Chondrocyte (in vitro differentiated cells): ENCODE data around the gene UNC13B. TPM values are rescaled to one million over a fixed set of nuclear protein-coding genes. Genes with fewer than 3 reads are reported as not detected.

Source experiments
- DNase-seq: peaks from one replicate; pipeline ENCODE4 v3.0.0; 2021; ENCODE audit warnings: mixed read lengths, low spot score
- H3K27ac Mint-ChIP-seq: one replicate; pipeline ENCODE4 v1.8.0; 2021; ENCODE audit warnings: mild to moderate bottlenecking, moderate library complexity, mixed read lengths; ENCODE audit not compliant: unreplicated experiment
- H3K27me3 Mint-ChIP-seq: 2 replicates; pipeline ENCODE4 v1.8.0; 2021; ENCODE audit warnings: low read depth, mixed read lengths
- H3K36me3 Mint-ChIP-seq: 2 replicates; pipeline ENCODE4 v1.8.0; 2021; ENCODE audit warnings: low read depth, mixed read lengths
- H3K4me1 Mint-ChIP-seq: 2 replicates; pipeline ENCODE4 v1.8.0; 2021; ENCODE audit warnings: low read depth, mild to moderate bottlenecking, mixed read lengths
- H3K4me3 Mint-ChIP-seq: one replicate; pipeline ENCODE4 v1.8.0; 2021; ENCODE audit warnings: mild to moderate bottlenecking, moderate library complexity, mixed read lengths; ENCODE audit not compliant: unreplicated experiment
- H3K9me3 Mint-ChIP-seq: 2 replicates; pipeline ENCODE4 v1.8.0; 2021; ENCODE audit warnings: low read depth, mixed read lengths
- CTCF ChIP-seq: fragments of 200-600 bp; sonication (generic); IDR thresholded peaks from 2 replicates; pipeline ENCODE4 v1.5.0; 2021; ENCODE audit warnings: antibody characterized with exemption, mild to moderate bottlenecking, moderate library complexity
- total RNA-seq: library from RNA; stranded (reverse); gene quantifications from 3 replicates; pipeline ENCODE4 v1.2.1, GENCODE V29; 2021

Gene UNC13B
- total RNA-seq, 1 donor from 2014 or later, result 32.8 TPM

- TF ChIP-seq CTCF, result no peak
- H3K27me3 Mint-ChIP-seq, result no peaks in the 10 kb centered on the region
- no peak for DNase-seq
- H3K27ac Mint-ChIP-seq, result no peak overlapping the region
- peaks cover 2% of the 10 kb centered on the region for H3K36me3 Mint-ChIP-seq
- H3K4me3 Mint-ChIP-seq, result no peak overlapping the region
- no peaks in the 10 kb centered on the region for H3K9me3 Mint-ChIP-seq
- H3K4me1 Mint-ChIP-seq, result peaks cover 30% of the 10 kb centered on the region
These were observed 176.9 kb downstream of the UNC13B start for GRCh38 chr9:35338561-35339274.

GRCh38 chr9:35340046-35340445 is 178.2 kb downstream of the UNC13B start:
- Mint-ChIP-seq H3K4me1 (peaks cover 28% of the 10 kb centered on the region), H3K4me3 (no peak overlapping the region), H3K9me3 (no peaks in the 10 kb centered on the region), H3K27me3 (no peaks in the 10 kb centered on the region), H3K27ac (no peak overlapping the region), H3K36me3 (peaks cover 2% of the 10 kb centered on the region)
- no peak for TF ChIP-seq CTCF
- DNase-seq, result no peak

- Mint-ChIP-seq H3K4me1 (peaks cover 28% of the 10 kb centered on the region), H3K9me3 (no peaks in the 10 kb centered on the region), H3K27ac (peak overlapping the region; percentile 82), H3K36me3 (peaks cover 2% of the 10 kb centered on the region), H3K27me3 (no peaks in the 10 kb centered on the region), H3K4me3 (peak overlapping the region; percentile 63)
- no peak for DNase-seq
- no peak for TF ChIP-seq CTCF
These were observed 179.2 kb downstream of the UNC13B start for GRCh38 chr9:35341021-35341420.

- no peak for DNase-seq
- TF ChIP-seq CTCF, result no peak
- Mint-ChIP-seq H3K4me3 (peak overlapping the region; percentile 63), H3K27me3 (no peaks in the 10 kb centered on the region), H3K36me3 (peaks cover 2% of the 10 kb centered on the region), H3K9me3 (no peaks in the 10 kb centered on the region), H3K4me1 (peaks cover 28% of the 10 kb centered on the region), H3K27ac (peak overlapping the region; percentile 82)
These were observed 179.8 kb downstream of the UNC13B start for GRCh38 chr9:35341585-35341984.

GRCh38 chr9:35342221-35342958 is 180.6 kb downstream of the UNC13B start:
- Mint-ChIP-seq H3K36me3 (peaks cover 2% of the 10 kb centered on the region), H3K4me3 (no peak overlapping the region), H3K4me1 (peaks cover 28% of the 10 kb centered on the region), H3K27ac (no peak overlapping the region), H3K9me3 (no peaks in the 10 kb centered on the region), H3K27me3 (no peaks in the 10 kb centered on the region)
- no peak for DNase-seq
- TF ChIP-seq CTCF, result no peak
